Activated CD4-positive, alpha-beta T cell treated with anti-CD3 and anti-CD28 coated beads, Interleukin-2, amount 10 ng/mL, durations not matched to agents 7 days and 5 days (primary cell): Measurements from ENCODE around the gene AHCYL1. TPM values are rescaled to one million over a fixed set of nuclear protein-coding genes. Genes with fewer than 3 reads are reported as not detected.

Source experiments
- CTCF ChIA-PET: fragments of 350-600 bp; sonication (Branson Sonifier 250); formaldehyde crosslinking; loops from one replicate; lab custom pipeline; 2021; ENCODE audit warnings: antibody characterized with exemption; lab: Charles Lee
- POLR2A ChIA-PET: fragments of 350-600 bp; sonication (Branson Sonifier 250); formaldehyde crosslinking; loops from one replicate; lab custom pipeline; 2021; ENCODE audit warnings: antibody characterized with exemption; lab: Charles Lee
- DNase-seq: peaks from one replicate; pipeline ENCODE4 v3.0.0-alpha.2; 2020
- H3K27ac Mint-ChIP-seq: one replicate; pipeline ENCODE4 v1.8.0; 2021; ENCODE audit warnings: mild to moderate bottlenecking, moderate library complexity, mixed read lengths
- H3K27me3 Mint-ChIP-seq: one replicate; pipeline ENCODE4 v1.8.0; 2021; ENCODE audit warnings: mixed read lengths
- H3K36me3 Mint-ChIP-seq: one replicate; pipeline ENCODE4 v1.8.0; 2021; ENCODE audit warnings: low read depth, mixed read lengths
- H3K4me1 Mint-ChIP-seq: one replicate; pipeline ENCODE4 v1.8.0; 2021; ENCODE audit warnings: mixed read lengths
- H3K4me3 Mint-ChIP-seq: one replicate; pipeline ENCODE4 v1.8.0; 2021; ENCODE audit warnings: mild to moderate bottlenecking, moderate library complexity, mixed read lengths
- H3K9me3 Mint-ChIP-seq: one replicate; pipeline ENCODE4 v1.8.0; 2021; ENCODE audit warnings: mixed read lengths
- total RNA-seq, 2 experiments: library from RNA; stranded (reverse); gene quantifications; one replicate each; pipeline ENCODE4 v1.2.3, GENCODE V29; 2021

The AHCYL1 gene
- total RNA-seq, 2 experiments from 2014 or later, result 50.4 to 50.9 TPM

- Mint-ChIP-seq H3K9me3 (no peaks in the 10 kb centered on the region), H3K4me3 (no peak overlapping the region), H3K27ac (no peak overlapping the region), H3K4me1 (peaks cover 5% of the 10 kb centered on the region), H3K27me3 (peaks cover 82% of the 10 kb centered on the region), H3K36me3 (no peaks in the 10 kb centered on the region)
- CTCF ChIA-PET, result interaction anchor here (1.0 to 1.5 kb wide), 2 partner anchors 16 to 345 kb away, joined by 3 to 4 read pairs; no protein-coding TSS in a partner anchor
- POLR2A ChIA-PET, result no interaction called here
- no peak for DNase-seq
Measured at GRCh38 chr1:110070282-110070669, 85.7 kb downstream of the AHCYL1 start.

- CTCF ChIA-PET, result interaction anchor here (0.6 to 1.5 kb wide), 5 partner anchors 17 to 345 kb away, joined by 3 to 6 read pairs (median 3); partner anchors contain the start of gene SLC6A17
- no peak for DNase-seq
- peaks cover 81% of the 10 kb centered on the region for H3K27me3 Mint-ChIP-seq
- POLR2A ChIA-PET, result no interaction called here
- H3K27ac Mint-ChIP-seq, result no peak within 1 kb of the TSS
- H3K9me3 Mint-ChIP-seq, result no peaks in the 10 kb centered on the region
- H3K4me3 Mint-ChIP-seq, result no peak within 1 kb of the TSS
- no peaks in the 10 kb centered on the region for H3K36me3 Mint-ChIP-seq
- H3K4me1 Mint-ChIP-seq, result peaks cover 5% of the 10 kb centered on the region
Measured at GRCh38 chr1:110070671-110071242, 86.2 kb downstream of the AHCYL1 start, which contains the start of gene ALX3. TSS of gene ALX3 (minus strand) at chr1:110070672. CDS start at chr1:110070612, 60 bp downstream.

Other genes starting within 250 kb of the AHCYL1 start
- 1 to 10 TPM; 6.3 to 8.2 TPM for gene GSTM3, start 243.7 kb upstream of the AHCYL1 start, total RNA-seq
- gene EPS8L3, start 220.8 kb upstream of the AHCYL1 start, total RNA-seq, result not detected
- gene CSF1, start 73.9 kb upstream of the AHCYL1 start, total RNA-seq, result 10 to 100 TPM; 39.5 to 42.4 TPM
- gene STRIP1, start 49.9 kb downstream of the AHCYL1 start, total RNA-seq, result 10 to 100 TPM; 33.4 to 35.9 TPM
- gene ALX3, start 85.9 kb downstream of the AHCYL1 start, total RNA-seq, result not detected
- gene UBL4B, start 127.7 kb downstream of the AHCYL1 start, total RNA-seq, result not detected
- not detected for gene SLC6A17, start 165.7 kb downstream of the AHCYL1 start, total RNA-seq
- 1 to 10 TPM; 7.1 to 8.2 TPM for gene KCNC4, start 225.5 kb downstream of the AHCYL1 start, total RNA-seq